ENCODE results near the gene GPSM3. TPM values are rescaled to one million over a fixed set of nuclear protein-coding genes. Genes with fewer than 3 reads are reported as not detected.

Gene GPSM3
- polyA plus RNA-seq (2013, experiment 1 of 2), result 15.7 TPM
- 14.7 TPM for polyA plus RNA-seq (2013, experiment 2 of 2)

- H3K14ac ChIP-seq (ENCODE audit: low read length in 2 of 2), result peak within 1 kb of the TSS in 1 of 2 experiments; percentile 86
- H3K27me3 ChIP-seq (ENCODE audit: control insufficient read depth in 1 of 2, insufficient read depth in 1 of 2, low read length in 2 of 2), result no peaks in the 10 kb centered on the region
- peaks cover 13% of the 10 kb centered on the region for H3K79me1 ChIP-seq (replicated peaks; ENCODE audit: low read length, poor library complexity, severe bottlenecking)
- peak within 1 kb of the TSS; percentile 36 for H2AFZ ChIP-seq (ENCODE audit: low read depth, low read length)
- peak within 1 kb of the TSS; percentile 90 to 98 for H3K4ac ChIP-seq (ENCODE audit: low read depth in 1 of 2, low read length in 2 of 2)
- H4K91ac ChIP-seq (ENCODE audit: low read length), result peak within 1 kb of the TSS; percentile 98
- peak; percentile 41 for DNase-seq
- 72% methylated on average over 4 of the region's 5 CpGs for WGBS
- H3K9ac ChIP-seq (ENCODE audit: low read length), result peak within 1 kb of the TSS; percentile 36
- H2BK120ac ChIP-seq (ENCODE audit: low read depth, low read length), result peak within 1 kb of the TSS; percentile 99
- peak within 1 kb of the TSS; percentile 100 for H4K8ac ChIP-seq (ENCODE audit: low read length)
- no peak within 1 kb of the TSS for H3K4me3 ChIP-seq (ENCODE audit: insufficient read depth in 1 of 2, low read depth in 1 of 2, low read length in 2 of 2)
- peak within 1 kb of the TSS; percentile 97 to 98 for H2BK12ac ChIP-seq (ENCODE audit: low read length in 2 of 2)
- peak within 1 kb of the TSS; percentile 88 for H2BK15ac ChIP-seq (ENCODE audit: low read depth, poor library complexity, severe bottlenecking)
- no peaks in the 10 kb centered on the region for H3K9me3 ChIP-seq (ENCODE audit: control insufficient read depth, low read length)
- H3K18ac ChIP-seq (ENCODE audit: low read depth in 1 of 2, low read length in 2 of 2), result peak within 1 kb of the TSS; percentile 95 to 97
- no peak within 1 kb of the TSS for H3K4me2 ChIP-seq (ENCODE audit: low read length, poor library complexity, severe bottlenecking)
- H3K23ac ChIP-seq (ENCODE audit: low read length in 2 of 2), result peak within 1 kb of the TSS in 1 of 2 experiments; percentile 9
- H3K36me3 ChIP-seq (ENCODE audit: control insufficient read depth in 1 of 2, insufficient read depth in 2 of 2, low read depth in 1 of 2, low read length in 2 of 2), result peaks cover 5 to 11% of the 10 kb centered on the region in 2 experiments
- H3K4me1 ChIP-seq (ENCODE audit: control insufficient read depth, insufficient read depth, low read depth, low read length), result peaks cover 42% of the 10 kb centered on the region
- H2AK5ac ChIP-seq (ENCODE audit: low read length, severe bottlenecking), result peak within 1 kb of the TSS; percentile 92
- H3K27ac ChIP-seq (ENCODE audit: low read length, poor library complexity, severe bottlenecking), result no peak within 1 kb of the TSS
- H2BK5ac ChIP-seq (ENCODE audit: low read depth, low read length, poor library complexity, severe bottlenecking), result no peak within 1 kb of the TSS
Measured at GRCh38 chr6:32192608-32193039, at the start of gene GPSM3. TSS of gene GPSM3 (minus strand) at chr6:32192643. CDS start at chr6:32192513, 130 bp downstream.

- Histone ChIP-seq H3K4me2 (ENCODE audit: low read length, poor library complexity, severe bottlenecking) (no peak overlapping the region), H3K36me3 (ENCODE audit: control insufficient read depth in 1 of 2, insufficient read depth in 2 of 2, low read depth in 1 of 2, low read length in 2 of 2) (no peaks in the 10 kb centered on the region), H4K8ac (ENCODE audit: low read length) (no peak overlapping the region), H2BK5ac (ENCODE audit: low read depth, low read length, poor library complexity, severe bottlenecking) (no peak overlapping the region), H3K27ac (ENCODE audit: low read length, poor library complexity, severe bottlenecking) (no peak overlapping the region), H3K9ac (ENCODE audit: low read length) (no peak overlapping the region), H3K27me3 (ENCODE audit: control insufficient read depth in 1 of 2, insufficient read depth in 1 of 2, low read length in 2 of 2) (peaks cover 6 to 18% of the 10 kb centered on the region in 2 experiments), H3K4me1 (ENCODE audit: control insufficient read depth, insufficient read depth, low read depth, low read length) (no peaks in the 10 kb centered on the region), H2AFZ (ENCODE audit: low read depth, low read length) (no peak overlapping the region), H2AK5ac (ENCODE audit: low read length, severe bottlenecking) (no peak overlapping the region), H3K23ac (ENCODE audit: low read length in 2 of 2) (no peak overlapping the region), H2BK120ac (ENCODE audit: low read depth, low read length) (no peak overlapping the region), H4K91ac (ENCODE audit: low read length) (no peak overlapping the region), H3K9me3 (ENCODE audit: control insufficient read depth, low read length) (no peaks in the 10 kb centered on the region), H3K4ac (ENCODE audit: low read depth in 1 of 2, low read length in 2 of 2) (no peak overlapping the region), H2BK15ac (ENCODE audit: low read depth, poor library complexity, severe bottlenecking) (no peak overlapping the region), H3K14ac (ENCODE audit: low read length in 2 of 2) (no peak overlapping the region), H3K79me1 (replicated peaks; ENCODE audit: low read length, poor library complexity, severe bottlenecking) (no peaks in the 10 kb centered on the region), H3K18ac (ENCODE audit: low read depth in 1 of 2, low read length in 2 of 2) (no peak overlapping the region), H2BK12ac (ENCODE audit: low read length in 2 of 2) (no peak overlapping the region), H3K4me3 (ENCODE audit: insufficient read depth in 1 of 2, low read depth in 1 of 2, low read length in 2 of 2) (no peak overlapping the region)
- WGBS, result 98% methylated on average over 1 of the region's 1 CpG
- no peak for DNase-seq
Measured at GRCh38 chr6:32240686-32241085, 48.2 kb upstream of the GPSM3 start.

DNA sequence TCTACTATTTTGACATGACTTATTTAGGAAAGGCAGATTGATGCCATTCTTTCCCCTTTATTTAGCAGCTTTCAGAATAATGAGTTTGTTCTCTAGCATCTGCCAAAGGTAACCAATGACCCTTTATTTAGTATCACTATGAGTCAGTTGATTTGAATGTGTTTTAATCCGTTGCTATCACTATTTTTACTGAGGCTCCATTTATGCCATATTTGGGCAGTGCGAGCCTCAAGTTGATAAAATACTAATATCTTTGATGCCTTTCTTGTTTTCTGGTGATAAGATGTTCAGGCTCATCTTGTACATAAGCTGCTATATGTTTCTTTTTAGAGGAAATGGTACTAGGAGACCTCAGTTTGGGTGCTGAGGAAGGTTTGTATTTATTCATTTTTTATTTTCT, 47.0 kb upstream of the GPSM3 start:
- 94% methylated on average over 2 of the region's 2 CpGs for WGBS
- Histone ChIP-seq H3K18ac (ENCODE audit: low read depth in 1 of 2, low read length in 2 of 2) (no peak overlapping the region), H3K4me2 (ENCODE audit: low read length, poor library complexity, severe bottlenecking) (no peak overlapping the region), H4K8ac (ENCODE audit: low read length) (no peak overlapping the region), H3K36me3 (ENCODE audit: control insufficient read depth in 1 of 2, insufficient read depth in 2 of 2, low read depth in 1 of 2, low read length in 2 of 2) (no peaks in the 10 kb centered on the region), H3K4ac (ENCODE audit: low read depth in 1 of 2, low read length in 2 of 2) (no peak overlapping the region), H2BK5ac (ENCODE audit: low read depth, low read length, poor library complexity, severe bottlenecking) (no peak overlapping the region), H3K23ac (ENCODE audit: low read length in 2 of 2) (no peak overlapping the region), H3K27ac (ENCODE audit: low read length, poor library complexity, severe bottlenecking) (no peak overlapping the region), H3K79me1 (replicated peaks; ENCODE audit: low read length, poor library complexity, severe bottlenecking) (no peaks in the 10 kb centered on the region), H2BK15ac (ENCODE audit: low read depth, poor library complexity, severe bottlenecking) (no peak overlapping the region), H3K9ac (ENCODE audit: low read length) (no peak overlapping the region), H3K9me3 (ENCODE audit: control insufficient read depth, low read length) (no peaks in the 10 kb centered on the region), H2BK120ac (ENCODE audit: low read depth, low read length) (no peak overlapping the region), H3K4me3 (ENCODE audit: insufficient read depth in 1 of 2, low read depth in 1 of 2, low read length in 2 of 2) (no peak overlapping the region), H3K27me3 (ENCODE audit: control insufficient read depth in 1 of 2, insufficient read depth in 1 of 2, low read length in 2 of 2) (peaks cover 9 to 18% of the 10 kb centered on the region in 2 experiments), H2AK5ac (ENCODE audit: low read length, severe bottlenecking) (no peak overlapping the region), H3K4me1 (ENCODE audit: control insufficient read depth, insufficient read depth, low read depth, low read length) (no peaks in the 10 kb centered on the region), H2BK12ac (ENCODE audit: low read length in 2 of 2) (no peak overlapping the region), H2AFZ (ENCODE audit: low read depth, low read length) (no peak overlapping the region), H4K91ac (ENCODE audit: low read length) (no peak overlapping the region), H3K14ac (ENCODE audit: low read length in 2 of 2) (no peak overlapping the region)
- DNase-seq, result no peak

DNA sequence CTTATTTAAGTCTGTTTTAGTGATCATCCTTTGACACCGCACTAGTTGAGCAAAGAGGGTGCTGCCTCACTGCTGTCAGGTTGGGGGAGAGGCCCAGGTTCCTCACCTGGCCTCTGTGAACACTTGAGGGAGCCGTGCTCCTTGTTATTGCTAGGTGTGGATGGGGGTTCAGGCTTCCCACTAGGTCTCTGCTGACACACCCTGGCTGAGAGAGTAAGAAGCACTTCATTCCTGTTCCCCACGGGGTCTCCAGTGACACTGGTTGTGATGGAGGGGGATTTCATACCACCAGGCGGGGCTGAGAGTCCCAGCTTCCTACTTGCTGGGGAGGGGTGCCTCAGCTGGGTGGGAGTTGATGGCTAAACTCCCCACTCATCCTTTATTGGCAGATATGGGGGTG, 42.5 kb upstream of the GPSM3 start:
- Histone ChIP-seq H3K36me3 (ENCODE audit: control insufficient read depth in 1 of 2, insufficient read depth in 2 of 2, low read depth in 1 of 2, low read length in 2 of 2) (no peaks in the 10 kb centered on the region), H4K8ac (ENCODE audit: low read length) (no peak overlapping the region), H4K91ac (ENCODE audit: low read length) (no peak overlapping the region), H3K14ac (ENCODE audit: low read length in 2 of 2) (no peak overlapping the region), H3K4me1 (ENCODE audit: control insufficient read depth, insufficient read depth, low read depth, low read length) (no peaks in the 10 kb centered on the region), H2BK12ac (ENCODE audit: low read length in 2 of 2) (no peak overlapping the region), H2BK5ac (ENCODE audit: low read depth, low read length, poor library complexity, severe bottlenecking) (no peak overlapping the region), H3K9me3 (ENCODE audit: control insufficient read depth, low read length) (no peaks in the 10 kb centered on the region), H3K4me2 (ENCODE audit: low read length, poor library complexity, severe bottlenecking) (no peak overlapping the region), H2AFZ (ENCODE audit: low read depth, low read length) (no peak overlapping the region), H3K27me3 (ENCODE audit: control insufficient read depth in 1 of 2, insufficient read depth in 1 of 2, low read length in 2 of 2) (peaks cover 0 to 3% of the 10 kb centered on the region in 2 experiments), H3K18ac (ENCODE audit: low read depth in 1 of 2, low read length in 2 of 2) (no peak overlapping the region), H3K27ac (ENCODE audit: low read length, poor library complexity, severe bottlenecking) (no peak overlapping the region), H3K79me1 (replicated peaks; ENCODE audit: low read length, poor library complexity, severe bottlenecking) (no peaks in the 10 kb centered on the region), H2BK120ac (ENCODE audit: low read depth, low read length) (no peak overlapping the region), H3K4ac (ENCODE audit: low read depth in 1 of 2, low read length in 2 of 2) (no peak overlapping the region), H3K23ac (ENCODE audit: low read length in 2 of 2) (no peak overlapping the region), H2AK5ac (ENCODE audit: low read length, severe bottlenecking) (no peak overlapping the region), H3K9ac (ENCODE audit: low read length) (no peak overlapping the region), H3K4me3 (ENCODE audit: insufficient read depth in 1 of 2, low read depth in 1 of 2, low read length in 2 of 2) (no peak overlapping the region), H2BK15ac (ENCODE audit: low read depth, poor library complexity, severe bottlenecking) (no peak overlapping the region)
- WGBS, result 56% methylated on average over 4 of the region's 4 CpGs
- no peak for DNase-seq

Data from mesenchymal stem cell (in vitro differentiated cells and primary cell).